Activated CD8-positive, alpha-beta T cell treated with anti-CD3 and anti-CD28 coated beads, Interleukin-2, amount 10 ng/mL, durations not matched to agents 7 days and 5 days (primary cell): ENCODE measurements around the gene PIEZO2. TPM values are rescaled to one million over a fixed set of nuclear protein-coding genes. Genes with fewer than 3 reads are reported as not detected.

Experiments used
- ATAC-seq: fragments of 150-1000 bp; cut with Tn5 transposase; one replicate; pipeline ENCODE4 v1.10.0; 2021; ENCODE audit warnings: moderate library complexity
- CTCF ChIA-PET: fragments of 350-600 bp; sonication (Branson Sonifier 250); formaldehyde crosslinking; loops from one replicate; lab custom pipeline; 2021; ENCODE audit warnings: antibody characterized with exemption; lab: Charles Lee
- POLR2A ChIA-PET: fragments of 350-600 bp; sonication (Branson Sonifier 250); formaldehyde crosslinking; loops from one replicate; lab custom pipeline; 2021; ENCODE audit warnings: antibody characterized with exemption; lab: Charles Lee
- DNase-seq: peaks from one replicate; pipeline ENCODE4 v3.0.0-alpha.2; 2020
- H3K27ac Mint-ChIP-seq: one replicate; pipeline ENCODE4 v1.8.0; 2021; ENCODE audit warnings: mild to moderate bottlenecking, mixed read lengths
- H3K27me3 Mint-ChIP-seq: one replicate; pipeline ENCODE4 v1.8.0; 2021; ENCODE audit warnings: low read depth, mixed read lengths
- H3K36me3 Mint-ChIP-seq: one replicate; pipeline ENCODE4 v1.8.0; 2021; ENCODE audit warnings: low read depth, mixed read lengths
- H3K4me1 Mint-ChIP-seq: one replicate; pipeline ENCODE4 v1.8.0; 2021; ENCODE audit warnings: low read depth, mixed read lengths
- H3K4me3 Mint-ChIP-seq: one replicate; pipeline ENCODE4 v1.8.0; 2021; ENCODE audit warnings: mild to moderate bottlenecking, mixed read lengths
- H3K9me3 Mint-ChIP-seq: one replicate; pipeline ENCODE4 v1.8.0; 2022; ENCODE audit warnings: mixed read lengths; ENCODE audit not compliant: insufficient read depth
- total RNA-seq, 2 experiments: library from RNA; stranded (reverse); gene quantifications; one replicate each; pipeline ENCODE4 v1.2.3, GENCODE V29; 2021

The PIEZO2 gene
- total RNA-seq, 2 experiments from 2014 or later: not detected

- ATAC-seq (no peak), DNase-seq (no peak)
- H3K36me3 Mint-ChIP-seq: no peaks in the 10 kb centered on the region
- H3K27ac Mint-ChIP-seq: no peak overlapping the region
- CTCF ChIA-PET: interaction anchor here (1.3 kb wide), 1 partner anchor 10 kb away, joined by 3 read pairs; no protein-coding TSS in a partner anchor
- H3K9me3 Mint-ChIP-seq: no peaks in the 10 kb centered on the region
- H3K4me1 Mint-ChIP-seq: no peaks in the 10 kb centered on the region
- no peak overlapping the region for H3K4me3 Mint-ChIP-seq
- H3K27me3 Mint-ChIP-seq: peaks cover 11% of the 10 kb centered on the region
- POLR2A ChIA-PET: no interaction called here
Observed at GRCh38 chr18:10776493-10776892, 372.9 kb downstream of the PIEZO2 start.

- peaks cover 12% of the 10 kb centered on the region for H3K27me3 Mint-ChIP-seq
- POLR2A ChIA-PET: no interaction called here
- CTCF ChIA-PET: interaction anchor here (2.3 kb wide), 1 partner anchor 12 kb away, joined by 6 read pairs; no protein-coding TSS in a partner anchor
- ATAC-seq (no peak), DNase-seq (no peak)
- no peaks in the 10 kb centered on the region for H3K4me1 Mint-ChIP-seq
- H3K4me3 Mint-ChIP-seq: no peak overlapping the region
- no peaks in the 10 kb centered on the region for H3K9me3 Mint-ChIP-seq
- no peak overlapping the region for H3K27ac Mint-ChIP-seq
- no peaks in the 10 kb centered on the region for H3K36me3 Mint-ChIP-seq
Observed at GRCh38 chr18:10775026-10775425, 374.3 kb downstream of the PIEZO2 start.

GRCh38 chr18:10771053-10771709 lies 378.2 kb downstream of the PIEZO2 start:
- H3K9me3 Mint-ChIP-seq: no peaks in the 10 kb centered on the region
- no peak overlapping the region for H3K4me3 Mint-ChIP-seq
- CTCF ChIA-PET: interaction anchor here (1.3 kb wide), 2 partner anchors 211 to 269 kb away, joined by 3 to 4 read pairs; no protein-coding TSS in a partner anchor
- H3K27me3 Mint-ChIP-seq: peaks cover 11% of the 10 kb centered on the region
- ATAC-seq (no peak), DNase-seq (no peak)
- POLR2A ChIA-PET: no interaction called here
- H3K36me3 Mint-ChIP-seq: no peaks in the 10 kb centered on the region
- no peaks in the 10 kb centered on the region for H3K4me1 Mint-ChIP-seq
- H3K27ac Mint-ChIP-seq: no peak overlapping the region

GRCh38 chr18:10770264-10770663 lies 379.1 kb downstream of the PIEZO2 start:
- ChIA-PET CTCF (no interaction called here), POLR2A (no interaction called here)
- Mint-ChIP-seq H3K4me1 (no peaks in the 10 kb centered on the region), H3K9me3 (no peaks in the 10 kb centered on the region), H3K27ac (no peak overlapping the region), H3K27me3 (peaks cover 9% of the 10 kb centered on the region), H3K36me3 (no peaks in the 10 kb centered on the region), H3K4me3 (no peak overlapping the region)
- DNase-seq: no peak
- ATAC-seq: no peak

GRCh38 chr18:10768221-10768620 lies 381.1 kb downstream of the PIEZO2 start:
- H3K27ac Mint-ChIP-seq: no peak overlapping the region
- ChIA-PET POLR2A (no interaction called here), CTCF (no interaction called here)
- H3K36me3 Mint-ChIP-seq: no peaks in the 10 kb centered on the region
- ATAC-seq (no peak), DNase-seq (no peak)
- peaks cover 7% of the 10 kb centered on the region for H3K27me3 Mint-ChIP-seq
- H3K4me3 Mint-ChIP-seq: no peak overlapping the region
- H3K9me3 Mint-ChIP-seq: no peaks in the 10 kb centered on the region
- no peaks in the 10 kb centered on the region for H3K4me1 Mint-ChIP-seq

GRCh38 chr18:10767658-10768057 lies 381.7 kb downstream of the PIEZO2 start:
- H3K9me3 Mint-ChIP-seq: no peaks in the 10 kb centered on the region
- H3K27me3 Mint-ChIP-seq: peaks cover 7% of the 10 kb centered on the region
- no peaks in the 10 kb centered on the region for H3K36me3 Mint-ChIP-seq
- DNase-seq (no peak), ATAC-seq (no peak)
- POLR2A ChIA-PET: no interaction called here
- H3K4me3 Mint-ChIP-seq: no peak overlapping the region
- H3K27ac Mint-ChIP-seq: no peak overlapping the region
- H3K4me1 Mint-ChIP-seq: no peaks in the 10 kb centered on the region
- CTCF ChIA-PET: no interaction called here

- H3K27ac Mint-ChIP-seq: no peak overlapping the region
- no peaks in the 10 kb centered on the region for H3K27me3 Mint-ChIP-seq
- H3K4me3 Mint-ChIP-seq: no peak overlapping the region
- no peaks in the 10 kb centered on the region for H3K9me3 Mint-ChIP-seq
- no peak for DNase-seq
- CTCF ChIA-PET: no interaction called here
- H3K36me3 Mint-ChIP-seq: no peaks in the 10 kb centered on the region
- ATAC-seq: no peak
- H3K4me1 Mint-ChIP-seq: no peaks in the 10 kb centered on the region
- POLR2A ChIA-PET: no interaction called here
Observed at GRCh38 chr18:10760986-10761385, 388.4 kb downstream of the PIEZO2 start.

GRCh38 chr18:10759241-10759640 lies 390.1 kb downstream of the PIEZO2 start:
- DNase-seq (no peak), ATAC-seq (no peak)
- POLR2A ChIA-PET: no interaction called here
- Mint-ChIP-seq H3K4me1 (no peaks in the 10 kb centered on the region), H3K27me3 (no peaks in the 10 kb centered on the region), H3K27ac (no peak overlapping the region), H3K36me3 (no peaks in the 10 kb centered on the region), H3K4me3 (no peak overlapping the region), H3K9me3 (no peaks in the 10 kb centered on the region)
- CTCF ChIA-PET: no interaction called here

- Mint-ChIP-seq H3K4me1 (no peaks in the 10 kb centered on the region), H3K4me3 (no peak overlapping the region), H3K27me3 (no peaks in the 10 kb centered on the region), H3K36me3 (no peaks in the 10 kb centered on the region), H3K9me3 (no peaks in the 10 kb centered on the region), H3K27ac (no peak overlapping the region)
- ChIA-PET CTCF (no interaction called here), POLR2A (no interaction called here)
- DNase-seq: no peak
- no peak for ATAC-seq
Observed at GRCh38 chr18:10757946-10758345, 391.4 kb downstream of the PIEZO2 start.

- Mint-ChIP-seq H3K27ac (no peak overlapping the region), H3K4me3 (no peak overlapping the region), H3K9me3 (no peaks in the 10 kb centered on the region), H3K36me3 (no peaks in the 10 kb centered on the region), H3K27me3 (peaks cover 3% of the 10 kb centered on the region), H3K4me1 (no peaks in the 10 kb centered on the region)
- CTCF ChIA-PET: no interaction called here
- POLR2A ChIA-PET: no interaction called here
- ATAC-seq (no peak), DNase-seq (no peak)
Observed at GRCh38 chr18:10757349-10757748, 392.0 kb downstream of the PIEZO2 start.

- no peaks in the 10 kb centered on the region for H3K4me1 Mint-ChIP-seq
- DNase-seq: no peak
- H3K4me3 Mint-ChIP-seq: no peak overlapping the region
- H3K36me3 Mint-ChIP-seq: no peaks in the 10 kb centered on the region
- no peak overlapping the region for H3K27ac Mint-ChIP-seq
- ChIA-PET CTCF (no interaction called here), POLR2A (no interaction called here)
- H3K27me3 Mint-ChIP-seq: peaks cover 3% of the 10 kb centered on the region
- no peaks in the 10 kb centered on the region for H3K9me3 Mint-ChIP-seq
- ATAC-seq: no peak
Observed at GRCh38 chr18:10755855-10756254, 393.5 kb downstream of the PIEZO2 start.

GRCh38 chr18:10754128-10754527 lies 395.2 kb downstream of the PIEZO2 start:
- H3K27ac Mint-ChIP-seq: no peak overlapping the region

GRCh38 chr18:10752382-10752781 lies 397.0 kb downstream of the PIEZO2 start:
- no peak overlapping the region for H3K27ac Mint-ChIP-seq
- no peaks in the 10 kb centered on the region for H3K4me1 Mint-ChIP-seq
- POLR2A ChIA-PET: no interaction called here
- no peaks in the 10 kb centered on the region for H3K9me3 Mint-ChIP-seq
- no peak for ATAC-seq
- H3K36me3 Mint-ChIP-seq: no peaks in the 10 kb centered on the region
- CTCF ChIA-PET: no interaction called here
- no peak overlapping the region for H3K4me3 Mint-ChIP-seq
- no peak for DNase-seq
- peaks cover 6% of the 10 kb centered on the region for H3K27me3 Mint-ChIP-seq

More at GRCh38 chr18:10754128-10754527, 395.2 kb downstream of the PIEZO2 start:
- Mint-ChIP-seq H3K4me3 (no peak overlapping the region), H3K36me3 (no peaks in the 10 kb centered on the region), H3K27me3 (peaks cover 6% of the 10 kb centered on the region), H3K4me1 (no peaks in the 10 kb centered on the region), H3K9me3 (no peaks in the 10 kb centered on the region)
- no peak for ATAC-seq
- POLR2A ChIA-PET: no interaction called here
- no peak for DNase-seq
- CTCF ChIA-PET: no interaction called here
